Mesothelial cell of epicardium (in vitro differentiated cells): Measurements from ENCODE around the gene B4GAT1. TPM values are rescaled to one million over a fixed set of nuclear protein-coding genes. Genes with fewer than 3 reads are reported as not detected.

Experiments used
- DNase-seq, 2 experiments: peaks; one replicate each; pipeline ENCODE4 v3.0.0; 2021; ENCODE audit warnings: low spot score in 2 of 2; ENCODE audit not compliant: unreplicated experiment in 2 of 2
- H3K27ac Mint-ChIP-seq: 2 replicates; pipeline ENCODE4 v1.8.0; 2021; ENCODE audit warnings: mixed read lengths
- H3K27me3 Mint-ChIP-seq: 2 replicates; pipeline ENCODE4 v1.8.0; 2021; ENCODE audit warnings: low read depth, mixed read lengths
- H3K36me3 Mint-ChIP-seq: 2 replicates; pipeline ENCODE4 v1.8.0; 2021; ENCODE audit warnings: mixed read lengths
- H3K4me1 Mint-ChIP-seq: 2 replicates; pipeline ENCODE4 v1.8.0; 2021; ENCODE audit warnings: mixed read lengths
- H3K4me3 Mint-ChIP-seq: 2 replicates; pipeline ENCODE4 v1.8.0; 2021; ENCODE audit warnings: mild to moderate bottlenecking, moderate library complexity, mixed read lengths
- H3K9me3 Mint-ChIP-seq: 2 replicates; pipeline ENCODE4 v1.8.0; 2021; ENCODE audit warnings: mixed read lengths
- CTCF ChIP-seq: fragments of 200-600 bp; sonication (generic); IDR thresholded peaks from one replicate; pipeline ENCODE4 v1.5.0; 2021; ENCODE audit warnings: antibody characterized with exemption; ENCODE audit not compliant: unreplicated experiment
- total RNA-seq: library from RNA; stranded (reverse); gene quantifications from 3 replicates; pipeline ENCODE4 v1.2.1, GENCODE V29; 2021

The B4GAT1 gene
- total RNA-seq, 1 donor from 2014 or later: 30.2 TPM

- H3K9me3 Mint-ChIP-seq: no peaks in the 10 kb centered on the region
- no peak for TF ChIP-seq CTCF
- no peak for DNase-seq
- H3K4me1 Mint-ChIP-seq: peaks cover 38% of the 10 kb centered on the region
- H3K4me3 Mint-ChIP-seq: no peak overlapping the region
- H3K27ac Mint-ChIP-seq: no peak overlapping the region
- H3K36me3 Mint-ChIP-seq: no peaks in the 10 kb centered on the region
- no peaks in the 10 kb centered on the region for H3K27me3 Mint-ChIP-seq
These were observed 18.2 kb downstream of the B4GAT1 start for GRCh38 chr11:66329165-66329673.

- peak; percentile 64 to 86 for DNase-seq
- Mint-ChIP-seq H3K4me3 (peak overlapping the region; percentile 17), H3K36me3 (no peaks in the 10 kb centered on the region), H3K27ac (peak overlapping the region; percentile 73), H3K4me1 (peaks cover 40% of the 10 kb centered on the region), H3K27me3 (no peaks in the 10 kb centered on the region), H3K9me3 (no peaks in the 10 kb centered on the region)
- peak; percentile 98 for TF ChIP-seq CTCF
These were observed 18.9 kb downstream of the B4GAT1 start for GRCh38 chr11:66328302-66329144.

- Mint-ChIP-seq H3K27me3 (no peaks in the 10 kb centered on the region), H3K36me3 (no peaks in the 10 kb centered on the region), H3K27ac (peak overlapping the region; percentile 73), H3K4me1 (peaks cover 40% of the 10 kb centered on the region), H3K9me3 (no peaks in the 10 kb centered on the region), H3K4me3 (no peak overlapping the region)
- TF ChIP-seq CTCF: no peak
- DNase-seq: no peak
These were observed 19.5 kb downstream of the B4GAT1 start for GRCh38 chr11:66328031-66328301.

- peaks cover 40% of the 10 kb centered on the region for H3K4me1 Mint-ChIP-seq
- no peak for DNase-seq
- no peaks in the 10 kb centered on the region for H3K9me3 Mint-ChIP-seq
- no peak overlapping the region for H3K4me3 Mint-ChIP-seq
- no peak for TF ChIP-seq CTCF
- no peaks in the 10 kb centered on the region for H3K36me3 Mint-ChIP-seq
- H3K27me3 Mint-ChIP-seq: no peaks in the 10 kb centered on the region
- peak overlapping the region; percentile 45 for H3K27ac Mint-ChIP-seq
These were observed 20.0 kb downstream of the B4GAT1 start for GRCh38 chr11:66327171-66328030.

GRCh38 chr11:66326261-66327111 lies 20.9 kb downstream of the B4GAT1 start:
- no peaks in the 10 kb centered on the region for H3K36me3 Mint-ChIP-seq
- no peaks in the 10 kb centered on the region for H3K27me3 Mint-ChIP-seq
- H3K27ac Mint-ChIP-seq: peak overlapping the region; percentile 93
- DNase-seq: no peak
- H3K4me3 Mint-ChIP-seq: no peak overlapping the region
- no peaks in the 10 kb centered on the region for H3K9me3 Mint-ChIP-seq
- H3K4me1 Mint-ChIP-seq: peaks cover 40% of the 10 kb centered on the region
- no peak for TF ChIP-seq CTCF
